ENCODE results near the gene LMTK2.

Gene LMTK2

DNA sequence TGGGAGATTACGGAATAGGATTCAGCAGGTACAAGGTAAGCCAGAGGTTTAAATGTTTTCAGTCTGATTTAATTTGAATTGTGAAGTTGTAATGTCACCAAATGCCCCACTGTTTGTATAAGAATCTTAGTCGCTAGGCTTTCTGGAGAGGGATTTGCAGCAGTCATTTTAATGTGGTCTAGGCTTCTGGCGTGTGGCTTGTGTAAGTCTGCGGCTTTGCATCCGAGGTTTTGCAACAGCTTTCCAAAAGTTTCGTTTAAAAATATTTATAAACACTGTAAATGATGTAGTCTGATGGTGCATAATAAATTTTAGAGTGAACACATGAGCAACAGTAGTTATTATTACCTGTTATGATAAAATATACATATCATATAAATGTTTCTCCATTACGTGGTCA lies 78.4 kb downstream of the LMTK2 start:
- no peak overlapping the region for H3K27ac ChIP-seq (ENCODE audit: poor library complexity, severe bottlenecking)
- H3K9me3 ChIP-seq (ENCODE audit: severe bottlenecking): no peaks in the 10 kb centered on the region
- no peak overlapping the region for H3K4me3 ChIP-seq (ENCODE audit: severe bottlenecking)
- DNase-seq (ENCODE audit: low spot score) (no peak), ATAC-seq (ENCODE audit: low read depth) (no peak)
- peaks cover 3% of the 10 kb centered on the region; the same call in 1 of the 2 replicates for H3K36me3 ChIP-seq (ENCODE audit: low read depth)
- no peaks in the 10 kb centered on the region for H3K27me3 ChIP-seq (ENCODE audit: insufficient read depth, poor library complexity, severe bottlenecking)
- no peaks in the 10 kb centered on the region for H3K4me1 ChIP-seq (ENCODE audit: insufficient read depth, poor library complexity, severe bottlenecking)
- no peak for TF ChIP-seq CTCF (IDR thresholded peaks at IDR 0.05; ENCODE audit: poor library complexity, severe bottlenecking)

- H3K27ac ChIP-seq (ENCODE audit: poor library complexity, severe bottlenecking): no peak overlapping the region
- no peaks in the 10 kb centered on the region for H3K4me1 ChIP-seq (ENCODE audit: insufficient read depth, poor library complexity, severe bottlenecking)
- no peak for TF ChIP-seq CTCF (IDR thresholded peaks at IDR 0.05; ENCODE audit: poor library complexity, severe bottlenecking)
- ATAC-seq (ENCODE audit: low read depth) (peak; percentile 52; the same call in 1 of the 3 replicates), DNase-seq (ENCODE audit: low spot score) (no peak)
- peaks cover 6% of the 10 kb centered on the region for H3K36me3 ChIP-seq (ENCODE audit: low read depth)
- H3K4me3 ChIP-seq (ENCODE audit: severe bottlenecking): no peak overlapping the region
- H3K9me3 ChIP-seq (ENCODE audit: severe bottlenecking): no peaks in the 10 kb centered on the region
- H3K27me3 ChIP-seq (ENCODE audit: insufficient read depth, poor library complexity, severe bottlenecking): no peaks in the 10 kb centered on the region
These were observed 79.9 kb downstream of the LMTK2 start for GRCh38 chr7:98186452-98187137.

DNA sequence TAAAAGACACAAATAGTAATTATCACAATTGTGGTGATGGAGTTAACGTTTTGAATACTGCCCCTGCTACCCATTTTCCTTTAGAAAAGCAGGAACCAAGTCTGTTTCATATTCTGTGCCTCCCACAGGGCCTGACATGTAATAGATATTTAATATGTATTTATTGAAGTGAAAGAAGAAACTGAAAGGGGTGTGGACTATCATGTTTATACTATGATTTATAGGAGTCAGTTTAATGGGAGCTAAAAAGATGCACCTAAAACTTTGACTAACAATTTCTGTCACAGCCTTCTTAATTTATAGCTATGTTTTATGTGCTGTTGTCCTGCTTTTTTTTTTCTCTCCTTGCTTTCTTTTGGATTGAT lies 80.5 kb downstream of the LMTK2 start:
- DNase-seq (ENCODE audit: low spot score) (no peak), ATAC-seq (ENCODE audit: low read depth) (no peak)
- H3K4me1 ChIP-seq (ENCODE audit: insufficient read depth, poor library complexity, severe bottlenecking): no peaks in the 10 kb centered on the region
- no peaks in the 10 kb centered on the region for H3K27me3 ChIP-seq (ENCODE audit: insufficient read depth, poor library complexity, severe bottlenecking)
- H3K36me3 ChIP-seq (ENCODE audit: low read depth): peaks cover 7% of the 10 kb centered on the region
- no peak overlapping the region for H3K4me3 ChIP-seq (ENCODE audit: severe bottlenecking)
- no peak for TF ChIP-seq CTCF (IDR thresholded peaks at IDR 0.05; ENCODE audit: poor library complexity, severe bottlenecking)
- H3K27ac ChIP-seq (ENCODE audit: poor library complexity, severe bottlenecking): no peak overlapping the region
- no peaks in the 10 kb centered on the region for H3K9me3 ChIP-seq (ENCODE audit: severe bottlenecking)

- ATAC-seq (ENCODE audit: low read depth) (no peak), DNase-seq (ENCODE audit: low spot score) (no peak)
- Histone ChIP-seq H3K27ac (ENCODE audit: poor library complexity, severe bottlenecking) (no peak overlapping the region), H3K36me3 (ENCODE audit: low read depth) (peaks cover 14% of the 10 kb centered on the region), H3K9me3 (ENCODE audit: severe bottlenecking) (no peaks in the 10 kb centered on the region), H3K4me3 (ENCODE audit: severe bottlenecking) (no peak overlapping the region), H3K27me3 (ENCODE audit: insufficient read depth, poor library complexity, severe bottlenecking) (no peaks in the 10 kb centered on the region), H3K4me1 (ENCODE audit: insufficient read depth, poor library complexity, severe bottlenecking) (no peaks in the 10 kb centered on the region)
- TF ChIP-seq CTCF (IDR thresholded peaks at IDR 0.05; ENCODE audit: poor library complexity, severe bottlenecking): no peak
These were observed 82.9 kb downstream of the LMTK2 start for GRCh38 chr7:98189559-98189958.

- Histone ChIP-seq H3K27ac (ENCODE audit: poor library complexity, severe bottlenecking) (no peak overlapping the region), H3K4me3 (ENCODE audit: severe bottlenecking) (no peak overlapping the region), H3K27me3 (ENCODE audit: insufficient read depth, poor library complexity, severe bottlenecking) (no peaks in the 10 kb centered on the region), H3K9me3 (ENCODE audit: severe bottlenecking) (no peaks in the 10 kb centered on the region), H3K4me1 (ENCODE audit: insufficient read depth, poor library complexity, severe bottlenecking) (no peaks in the 10 kb centered on the region), H3K36me3 (ENCODE audit: low read depth) (peaks cover 14% of the 10 kb centered on the region)
- DNase-seq (ENCODE audit: low spot score): no peak
- TF ChIP-seq CTCF (IDR thresholded peaks at IDR 0.05; ENCODE audit: poor library complexity, severe bottlenecking): no peak
- no peak for ATAC-seq (ENCODE audit: low read depth)
These were observed 85.2 kb downstream of the LMTK2 start for GRCh38 chr7:98191668-98192431.

Measured in RWPE2 (cell line).